ENCODE results near the gene PPL.

DNA sequence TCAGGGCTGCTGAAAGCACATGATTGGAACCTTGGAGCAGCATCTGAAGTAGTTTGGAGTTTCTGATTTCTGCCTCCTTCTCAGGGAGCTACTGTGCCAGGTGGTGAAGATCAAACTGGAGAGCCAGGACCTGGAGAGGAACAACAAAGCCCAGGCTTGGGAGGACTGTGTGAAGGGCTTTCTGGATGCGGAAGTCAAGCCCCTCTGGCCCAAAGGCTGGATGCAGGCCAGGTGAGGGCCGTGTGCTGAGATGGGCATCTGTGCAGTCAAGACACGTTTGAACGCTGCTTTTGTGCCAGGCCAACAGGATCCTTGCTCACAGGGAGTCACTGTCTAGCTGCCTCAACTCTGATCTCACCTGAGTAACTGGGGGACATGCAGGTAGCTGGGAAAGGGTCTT lies 65.9 kb downstream of the PPL start:
- TF ChIP-seq, protein P1, sequence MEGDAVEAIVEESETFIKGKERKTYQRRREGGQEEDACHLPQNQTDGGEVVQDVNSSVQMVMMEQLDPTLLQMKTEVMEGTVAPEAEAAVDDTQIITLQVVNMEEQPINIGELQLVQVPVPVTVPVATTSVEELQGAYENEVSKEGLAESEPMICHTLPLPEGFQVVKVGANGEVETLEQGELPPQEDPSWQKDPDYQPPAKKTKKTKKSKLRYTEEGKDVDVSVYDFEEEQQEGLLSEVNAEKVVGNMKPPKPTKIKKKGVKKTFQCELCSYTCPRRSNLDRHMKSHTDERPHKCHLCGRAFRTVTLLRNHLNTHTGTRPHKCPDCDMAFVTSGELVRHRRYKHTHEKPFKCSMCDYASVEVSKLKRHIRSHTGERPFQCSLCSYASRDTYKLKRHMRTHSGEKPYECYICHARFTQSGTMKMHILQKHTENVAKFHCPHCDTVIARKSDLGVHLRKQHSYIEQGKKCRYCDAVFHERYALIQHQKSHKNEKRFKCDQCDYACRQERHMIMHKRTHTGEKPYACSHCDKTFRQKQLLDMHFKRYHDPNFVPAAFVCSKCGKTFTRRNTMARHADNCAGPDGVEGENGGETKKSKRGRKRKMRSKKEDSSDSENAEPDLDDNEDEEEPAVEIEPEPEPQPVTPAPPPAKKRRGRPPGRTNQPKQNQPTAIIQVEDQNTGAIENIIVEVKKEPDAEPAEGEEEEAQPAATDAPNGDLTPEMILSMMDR (IDR thresholded peaks at IDR 0.05) = no peak
- no peak for TF ChIP-seq POLR2A (IDR thresholded peaks at IDR 0.05)

All from suprapubic skin (tissue), 3 donors.